HG03442 (cell line): Measurements from ENCODE around the gene SLC35E2B.
"Not testable (repeated sequence)": the region's sequence is repeated elsewhere in the genome, so short reads cannot be mapped to it uniquely, and the experiment has no call there.

ENCODE experiments used
- ATAC-seq: cut with Tn5 transposase; IDR thresholded peaks from one replicate; pipeline ENCODE4 v1.9.1; 2021; ENCODE audit warnings: mild to moderate bottlenecking, moderate library complexity; ENCODE audit not compliant: unreplicated experiment

The SLC35E2B gene

GRCh38 chr1:1677718-1678580 is 14.6 kb downstream of the SLC35E2B start:
- peak; percentile 49 for ATAC-seq

GRCh38 chr1:1676087-1676486 is 16.5 kb downstream of the SLC35E2B start:
- ATAC-seq = not testable (repeated sequence)

DNA sequence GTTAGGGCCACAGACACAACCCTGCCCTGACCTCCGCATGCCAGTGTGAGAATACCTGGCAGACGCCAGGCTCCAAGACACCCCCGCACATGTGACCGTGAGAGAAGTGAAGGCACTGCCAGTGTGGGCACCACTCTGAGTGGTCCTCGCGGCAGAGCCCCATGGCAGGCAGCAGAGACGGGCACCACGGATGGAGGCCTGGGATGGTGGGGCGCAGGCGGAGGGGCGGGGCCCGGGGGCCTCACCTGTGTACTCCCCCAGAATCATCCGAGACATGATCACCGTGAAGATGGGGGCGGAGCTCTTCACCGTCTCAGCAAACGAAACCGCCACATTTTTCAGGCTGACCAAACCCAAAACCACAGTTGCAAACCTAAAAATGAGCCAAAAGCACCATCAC is 17.4 kb downstream of the SLC35E2B start:
- not testable (repeated sequence) for ATAC-seq

GRCh38 chr1:1674806-1675205 is 17.8 kb downstream of the SLC35E2B start:
- ATAC-seq = not testable (repeated sequence)

DNA sequence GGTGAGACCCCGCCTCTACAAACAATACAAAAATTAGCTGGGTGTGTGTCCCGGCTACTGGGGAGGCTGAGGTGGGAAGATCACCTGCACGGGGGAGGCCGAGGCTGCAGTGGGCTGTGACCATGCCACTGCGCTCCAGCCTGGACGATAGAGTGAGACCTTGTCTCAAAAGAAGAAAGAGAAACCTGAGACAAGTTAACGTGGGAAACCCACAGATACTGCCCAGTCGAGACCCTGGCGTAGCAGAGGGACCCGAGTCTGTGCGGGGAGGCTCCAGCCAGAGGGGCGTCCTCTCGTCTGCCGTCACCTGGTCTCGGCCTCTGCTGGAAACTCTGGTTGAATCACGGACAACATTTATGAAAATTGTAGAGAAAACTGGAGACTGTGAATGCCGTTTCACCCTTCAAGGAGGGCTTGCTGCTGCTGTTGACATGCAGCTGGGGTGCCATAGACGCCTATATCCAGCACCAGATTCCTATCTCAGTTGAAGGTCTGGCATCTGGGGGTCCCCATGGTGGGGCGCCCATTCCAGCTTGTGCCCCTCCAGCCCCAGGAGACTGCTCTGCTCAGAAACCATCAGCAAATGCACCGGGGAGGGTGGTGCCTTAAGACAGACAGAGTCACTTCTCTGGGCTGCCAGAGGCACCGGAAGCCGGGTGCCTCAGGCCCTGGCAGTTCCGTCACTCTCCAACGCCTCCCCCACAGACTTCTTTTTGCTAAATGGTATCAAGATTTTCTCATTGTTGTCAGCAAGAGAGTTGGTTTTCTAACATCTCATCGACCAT is 20.2 kb downstream of the SLC35E2B start:
- no peak for ATAC-seq

DNA sequence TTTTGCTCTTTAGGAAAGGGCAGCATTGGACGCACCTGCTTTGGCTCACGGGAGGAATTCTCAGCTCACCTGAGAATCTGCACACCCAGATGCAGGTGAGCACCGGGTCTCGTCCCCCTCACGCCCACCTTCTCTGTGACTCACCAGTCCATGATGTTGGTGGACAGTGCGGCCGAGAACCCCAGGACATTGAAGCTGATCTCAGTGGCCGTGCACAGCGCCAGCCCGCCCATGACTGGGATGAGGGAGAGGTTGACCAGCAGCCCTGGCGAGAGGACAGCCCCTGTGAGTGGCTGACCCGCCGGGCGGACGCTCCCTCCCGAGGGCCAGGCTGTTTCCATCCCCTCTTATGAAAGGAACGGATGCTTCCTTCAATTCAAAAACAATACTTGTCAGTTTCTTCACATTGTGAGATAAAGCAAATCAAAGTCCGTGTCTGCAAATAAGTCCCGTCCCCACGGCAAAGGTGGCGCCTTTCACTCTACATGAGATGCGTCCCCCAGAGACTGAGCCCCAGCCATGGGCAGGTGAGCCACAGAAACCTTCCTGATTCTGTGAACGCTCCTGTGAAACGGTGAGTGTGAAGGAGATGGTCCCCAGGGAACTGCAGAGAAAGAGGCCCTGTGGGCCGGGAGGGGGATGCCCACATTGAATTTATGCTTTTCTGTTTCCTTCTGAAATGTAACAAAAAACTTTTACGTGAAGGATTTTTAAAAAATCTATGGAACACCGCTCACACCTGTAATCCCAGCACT is 21.1 kb downstream of the SLC35E2B start:
- no peak for ATAC-seq

GRCh38 chr1:1670866-1671265 is 21.7 kb downstream of the SLC35E2B start:
- no peak for ATAC-seq

GRCh38 chr1:1669468-1670440 is 22.8 kb downstream of the SLC35E2B start:
- no peak for ATAC-seq

- ATAC-seq = no peak
Observed at GRCh38 chr1:1666526-1666925, 26.1 kb downstream of the SLC35E2B start.

- no peak for ATAC-seq
Observed at GRCh38 chr1:1665815-1666251, 26.8 kb downstream of the SLC35E2B start.

DNA sequence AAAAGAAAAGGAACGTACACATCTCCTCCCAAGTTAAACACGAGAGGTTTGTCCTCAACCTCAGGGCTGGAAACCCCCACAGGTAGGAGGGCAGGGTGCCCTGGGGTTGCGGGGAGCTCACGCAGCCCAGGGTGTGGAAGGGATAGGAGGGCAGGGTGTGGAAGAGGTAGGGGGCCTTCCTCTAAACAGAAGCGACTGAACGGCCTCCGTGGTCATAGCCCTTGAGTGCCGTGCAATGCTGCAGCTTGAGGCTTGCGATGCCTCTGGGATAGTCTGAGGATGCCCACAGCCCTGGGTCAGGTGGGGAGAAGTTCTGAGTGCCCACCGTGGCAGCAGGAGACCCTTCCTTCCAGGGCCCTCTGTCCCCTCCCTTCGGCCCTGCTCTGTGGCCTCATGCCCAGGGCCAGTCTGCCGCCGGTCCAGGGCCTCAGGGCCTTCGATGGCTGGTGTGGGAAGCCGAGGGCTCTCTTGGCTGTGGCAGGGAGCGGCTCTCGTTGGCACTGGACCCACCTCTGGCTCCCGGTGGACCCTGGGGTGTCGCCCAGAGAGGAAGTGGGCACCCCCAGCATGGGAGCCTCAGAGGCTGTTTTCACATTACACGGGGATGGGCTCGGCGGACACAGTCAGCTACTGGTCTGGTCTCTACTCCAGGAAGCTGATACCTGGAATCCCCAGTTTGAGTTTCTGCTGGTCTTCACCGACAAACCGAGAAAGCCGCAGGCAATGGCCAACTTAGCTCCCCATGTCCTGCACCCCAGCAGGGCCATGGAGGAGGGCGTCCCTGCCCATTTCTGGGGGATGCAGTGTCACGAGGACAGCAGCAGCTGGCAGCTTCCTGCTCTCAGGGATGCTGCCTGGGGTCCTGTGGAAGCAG is 27.4 kb downstream of the SLC35E2B start:
- no peak for ATAC-seq

DNA sequence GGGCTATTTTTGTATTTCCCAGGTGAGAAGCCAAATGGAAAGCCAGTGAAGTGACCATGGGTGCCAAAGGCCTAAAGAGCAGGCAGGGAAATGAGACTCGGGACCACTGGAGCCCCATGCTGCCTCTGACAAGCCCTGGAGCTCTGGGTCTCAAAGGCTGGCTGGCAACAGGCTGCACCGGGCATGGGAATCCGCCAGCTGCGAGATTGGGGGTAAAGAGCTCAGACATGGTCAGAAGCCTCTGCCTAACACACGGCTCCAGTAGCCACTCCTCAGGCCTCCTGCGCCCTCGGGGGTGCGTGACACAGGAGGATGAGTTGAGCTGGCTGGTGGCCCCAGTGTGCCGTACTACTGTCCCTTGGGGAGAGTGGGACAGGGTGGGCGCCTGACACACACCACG is 28.3 kb downstream of the SLC35E2B start:
- ATAC-seq = not testable (repeated sequence)

GRCh38 chr1:1662830-1663560 is 29.6 kb downstream of the SLC35E2B start:
- ATAC-seq = not testable (repeated sequence)

GRCh38 chr1:1662392-1662791 is 30.2 kb downstream of the SLC35E2B start:
- not testable (repeated sequence) for ATAC-seq

DNA sequence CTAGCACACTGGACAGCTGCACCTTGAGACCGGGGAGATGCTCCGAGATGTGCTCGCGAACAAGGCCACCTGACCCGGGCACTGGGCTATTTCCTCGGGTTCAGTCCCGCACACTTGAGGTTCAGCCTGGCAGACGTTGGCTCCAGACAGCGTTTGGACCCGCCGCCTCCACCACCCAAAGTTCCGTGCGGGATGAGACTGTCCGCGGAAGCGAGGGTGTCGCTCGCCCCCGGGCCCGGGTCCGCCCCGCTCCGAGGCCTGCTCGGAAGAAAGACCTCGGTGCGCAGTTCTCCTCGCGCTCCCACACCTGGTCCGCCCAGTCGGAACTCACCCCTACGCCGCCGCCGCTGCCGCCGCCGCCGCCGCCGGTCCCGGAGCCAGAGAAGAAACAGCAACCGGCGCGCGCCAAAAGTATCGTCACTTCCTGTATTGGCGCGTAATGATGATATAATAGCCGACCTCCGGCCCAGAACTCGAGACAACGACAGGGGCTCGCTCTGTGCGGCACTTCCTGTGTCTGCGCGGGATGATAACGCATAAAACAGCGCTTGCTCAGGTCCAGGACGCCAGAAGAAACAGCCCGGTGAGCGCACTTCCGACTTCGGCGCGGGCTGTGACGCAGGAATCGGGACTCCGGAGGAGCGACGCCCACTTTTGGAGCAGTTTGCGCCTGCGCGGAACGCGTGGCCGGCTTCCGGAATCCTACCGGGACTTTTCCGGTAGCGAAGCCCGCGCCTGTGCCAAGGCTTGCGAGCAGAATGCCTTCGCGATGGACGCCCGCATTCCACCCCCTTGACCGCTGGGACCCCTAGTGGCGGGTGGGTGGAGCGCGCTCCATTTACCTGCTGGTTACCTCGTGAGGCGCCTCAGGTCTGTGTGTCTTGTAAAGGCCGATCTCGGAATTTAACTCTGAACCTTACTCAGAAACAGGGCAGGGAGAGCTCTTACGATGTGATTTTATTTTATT is 33.7 kb downstream of the SLC35E2B start, which contains the start of gene CDK11B:
CDK11B (minus strand) TSS at position 422 of the 967 bp plus-strand sequence. CDS start 1,519 bp downstream, outside the sequence.
- ATAC-seq = peak; percentile 79

DNA sequence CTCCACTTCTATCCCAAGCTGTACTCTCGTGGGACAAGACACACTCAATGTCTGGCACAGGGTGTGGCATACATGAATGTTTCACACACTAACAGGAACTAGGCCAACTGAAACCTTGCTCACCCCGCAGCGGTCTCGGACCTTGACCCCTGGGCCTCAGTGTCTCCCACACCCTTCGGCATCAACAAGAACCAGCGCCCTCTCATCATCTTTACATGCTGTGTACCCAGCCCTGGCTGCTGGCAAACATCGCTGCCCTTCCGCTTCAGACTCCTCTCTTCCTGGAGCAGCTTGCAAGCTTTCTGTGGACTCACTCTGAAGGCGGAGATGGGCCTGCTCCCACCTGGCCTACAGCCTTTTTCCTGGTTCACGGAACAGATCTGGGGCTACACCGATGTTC is 44.3 kb downstream of the SLC35E2B start:
- ATAC-seq = not testable (repeated sequence)
